Measurements from ENCODE around the gene URAD. TPM values are rescaled to one million over a fixed set of nuclear protein-coding genes. Genes with fewer than 3 reads are reported as not detected.

The URAD gene
- total RNA-seq, 1 donor from 2014 or later, result not detected

DNA sequence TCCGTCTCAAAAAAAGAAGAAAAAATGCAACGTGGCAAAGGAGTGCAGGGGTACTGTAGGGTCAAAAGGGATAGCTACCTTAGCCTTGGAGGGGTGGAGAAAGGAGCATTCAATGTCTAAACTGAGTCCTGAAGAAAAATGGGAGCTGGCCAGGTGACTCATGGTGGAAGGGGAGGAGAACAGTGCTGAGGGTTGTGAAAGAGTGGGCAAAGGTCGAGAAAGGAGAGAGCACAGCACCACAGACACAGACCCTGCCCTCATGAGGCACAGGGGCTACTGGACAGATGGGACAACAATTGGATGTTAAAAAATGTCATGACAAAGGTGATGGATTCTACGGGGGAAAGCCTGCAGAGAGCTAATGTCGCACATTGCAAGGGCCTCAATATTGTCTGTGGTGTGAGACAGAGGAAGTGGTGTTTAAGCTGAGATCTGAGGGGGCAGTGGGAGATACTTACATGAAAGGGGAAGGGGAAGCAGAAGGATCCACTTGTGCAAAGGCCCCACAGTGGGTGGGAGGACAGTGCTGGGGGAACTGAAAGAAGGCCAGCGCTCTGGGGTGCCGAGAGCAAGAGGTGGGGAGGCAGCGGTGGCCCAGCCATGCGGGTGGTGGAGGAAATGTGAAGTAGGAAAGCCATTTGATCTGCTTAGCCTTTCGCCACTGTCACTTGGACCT, 42.9 kb upstream of the URAD start:
- FAIRE-seq (no peak), DNase-seq (ENCODE audit: low read depth) (no peak)
- H3K27ac Mint-ChIP-seq (ENCODE audit: unreplicated experiment), result no peak overlapping the region

DNA sequence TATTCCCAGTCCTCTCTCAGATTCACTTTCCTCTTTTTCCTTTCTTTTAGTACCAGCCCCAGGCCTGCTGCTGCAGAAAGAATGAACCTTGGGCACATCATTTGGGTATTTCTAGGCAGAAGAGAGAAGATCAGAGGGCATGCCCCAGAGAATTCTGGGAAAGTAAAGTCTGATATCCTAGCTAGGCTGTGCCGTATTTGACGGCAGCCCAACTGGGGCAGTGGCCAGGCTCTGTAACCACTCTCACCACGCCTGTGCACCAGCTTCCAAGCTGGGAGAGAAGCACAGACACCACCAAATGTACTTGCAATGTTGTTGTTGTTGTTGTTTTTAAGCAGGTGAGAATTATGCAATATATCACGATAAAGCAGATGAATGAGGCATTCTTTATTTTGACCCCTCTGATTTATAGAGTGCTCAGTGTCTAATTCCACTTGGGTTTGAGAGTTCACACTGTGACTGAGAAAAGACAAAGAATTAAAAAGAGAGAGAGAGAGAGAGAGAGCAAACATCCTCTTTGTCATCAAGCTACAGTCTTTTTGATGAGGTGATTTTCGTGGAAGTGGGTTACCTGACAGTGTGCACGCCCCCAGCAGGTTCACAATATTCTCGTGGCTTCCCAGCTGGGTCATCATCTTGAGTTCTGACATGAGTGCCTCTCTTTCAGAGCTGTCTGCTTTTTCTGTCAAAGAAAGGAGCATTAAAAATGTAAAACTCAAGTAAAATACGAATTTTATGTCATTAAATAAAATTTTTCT, 39.3 kb upstream of the URAD start:
- TF ChIP-seq EZH2 (IDR thresholded peaks at IDR 0.05; ENCODE audit: insufficient read depth, low read length), result no peak
- no peak for TF ChIP-seq CTCF (IDR thresholded peaks at IDR 0.05; ENCODE audit: insufficient read depth, low read depth, low read length)
- H3K4me1 Mint-ChIP-seq (ENCODE audit: low read depth, unreplicated experiment), result peaks cover 7% of the 10 kb centered on the region
- H3K36me3 Mint-ChIP-seq (ENCODE audit: low read depth, unreplicated experiment), result no peaks in the 10 kb centered on the region
- no peaks in the 10 kb centered on the region for H3K79me2 ChIP-seq (ENCODE audit: insufficient read depth, low read length)
- H3K9ac ChIP-seq (ENCODE audit: low read length), result no peak overlapping the region
- no peaks in the 10 kb centered on the region for H3K9me3 Mint-ChIP-seq (ENCODE audit: unreplicated experiment)
- no peak overlapping the region for H3K27ac ChIP-seq (ENCODE audit: low read depth, low read length)
- H2AFZ ChIP-seq (ENCODE audit: low read depth, low read length), result no peak overlapping the region
- no peak overlapping the region for H3K4me2 ChIP-seq (ENCODE audit: low read length)
- no peaks in the 10 kb centered on the region for H4K20me1 ChIP-seq (ENCODE audit: insufficient read depth, low read length)
- H3K4me1 ChIP-seq (ENCODE audit: insufficient read depth, low read length), result peaks cover 7% of the 10 kb centered on the region
- FAIRE-seq, result no peak
- H3K9me3 ChIP-seq (ENCODE audit: insufficient read depth, low read depth, low read length), result no peaks in the 10 kb centered on the region
- no peak overlapping the region for H3K4me3 ChIP-seq (ENCODE audit: insufficient read depth, low read depth, low read length)
- H3K27ac Mint-ChIP-seq (ENCODE audit: unreplicated experiment), result no peak overlapping the region
- H3K4me3 Mint-ChIP-seq (ENCODE audit: unreplicated experiment), result no peak overlapping the region
- peaks cover 12% of the 10 kb centered on the region for H3K27me3 Mint-ChIP-seq (ENCODE audit: low read depth, unreplicated experiment)
- no peak for DNase-seq (ENCODE audit: low read depth)
- no peaks in the 10 kb centered on the region for H3K27me3 ChIP-seq (ENCODE audit: insufficient read depth, low read length)
- no peaks in the 10 kb centered on the region for H3K36me3 ChIP-seq (ENCODE audit: insufficient read depth, low read length)

More for the DNA sequence above, 42.9 kb upstream of the URAD start:
- H3K27me3 Mint-ChIP-seq (ENCODE audit: low read depth, unreplicated experiment), result peaks cover 14% of the 10 kb centered on the region
- Histone ChIP-seq H3K4me2 (ENCODE audit: low read length) (no peak overlapping the region), H3K9ac (ENCODE audit: low read length) (no peak overlapping the region), H2AFZ (ENCODE audit: low read depth, low read length) (no peak overlapping the region), H4K20me1 (ENCODE audit: insufficient read depth, low read length) (no peaks in the 10 kb centered on the region), H3K79me2 (ENCODE audit: insufficient read depth, low read length) (no peaks in the 10 kb centered on the region), H3K36me3 (ENCODE audit: insufficient read depth, low read length) (no peaks in the 10 kb centered on the region), H3K27ac (ENCODE audit: low read depth, low read length) (no peak overlapping the region), H3K4me3 (ENCODE audit: insufficient read depth, low read depth, low read length) (no peak overlapping the region), H3K4me1 (ENCODE audit: insufficient read depth, low read length) (no peaks in the 10 kb centered on the region), H3K9me3 (ENCODE audit: insufficient read depth, low read depth, low read length) (no peaks in the 10 kb centered on the region), H3K27me3 (ENCODE audit: insufficient read depth, low read length) (no peaks in the 10 kb centered on the region)
- H3K36me3 Mint-ChIP-seq (ENCODE audit: low read depth, unreplicated experiment), result no peaks in the 10 kb centered on the region
- TF ChIP-seq CTCF (IDR thresholded peaks at IDR 0.05; ENCODE audit: insufficient read depth, low read depth, low read length), result no peak
- no peak for TF ChIP-seq EZH2 (IDR thresholded peaks at IDR 0.05; ENCODE audit: insufficient read depth, low read length)
- peaks cover 6% of the 10 kb centered on the region for H3K4me1 Mint-ChIP-seq (ENCODE audit: low read depth, unreplicated experiment)
- no peak overlapping the region for H3K4me3 Mint-ChIP-seq (ENCODE audit: unreplicated experiment)
- no peaks in the 10 kb centered on the region for H3K9me3 Mint-ChIP-seq (ENCODE audit: unreplicated experiment)

GRCh38 chr13:28027071-28027470, 38.6 kb upstream of the URAD start:
- Mint-ChIP-seq H3K9me3 (ENCODE audit: unreplicated experiment) (no peaks in the 10 kb centered on the region), H3K36me3 (ENCODE audit: low read depth, unreplicated experiment) (no peaks in the 10 kb centered on the region), H3K27me3 (ENCODE audit: low read depth, unreplicated experiment) (peaks cover 12% of the 10 kb centered on the region), H3K4me3 (ENCODE audit: unreplicated experiment) (no peak overlapping the region), H3K4me1 (ENCODE audit: low read depth, unreplicated experiment) (peaks cover 12% of the 10 kb centered on the region), H3K27ac (ENCODE audit: unreplicated experiment) (no peak overlapping the region)
- no peak for TF ChIP-seq CTCF (IDR thresholded peaks at IDR 0.05; ENCODE audit: insufficient read depth, low read depth, low read length)
- no peak for TF ChIP-seq EZH2 (IDR thresholded peaks at IDR 0.05; ENCODE audit: insufficient read depth, low read length)
- peaks cover 11% of the 10 kb centered on the region for H3K4me1 ChIP-seq (ENCODE audit: insufficient read depth, low read length)
- H3K27me3 ChIP-seq (ENCODE audit: insufficient read depth, low read length), result no peaks in the 10 kb centered on the region
- no peaks in the 10 kb centered on the region for H3K79me2 ChIP-seq (ENCODE audit: insufficient read depth, low read length)
- no peaks in the 10 kb centered on the region for H3K9me3 ChIP-seq (ENCODE audit: insufficient read depth, low read depth, low read length)
- no peak for DNase-seq (ENCODE audit: low read depth)
- H3K4me2 ChIP-seq (ENCODE audit: low read length), result no peak overlapping the region
- H4K20me1 ChIP-seq (ENCODE audit: insufficient read depth, low read length), result no peaks in the 10 kb centered on the region
- no peak for FAIRE-seq
- no peaks in the 10 kb centered on the region for H3K36me3 ChIP-seq (ENCODE audit: insufficient read depth, low read length)
- no peak overlapping the region for H2AFZ ChIP-seq (ENCODE audit: low read depth, low read length)
- no peak overlapping the region for H3K9ac ChIP-seq (ENCODE audit: low read length)
- H3K27ac ChIP-seq (ENCODE audit: low read depth, low read length), result no peak overlapping the region
- no peak overlapping the region for H3K4me3 ChIP-seq (ENCODE audit: insufficient read depth, low read depth, low read length)
